Measurements from ENCODE around the gene HOXB9.

GRCh38 chr17:48593126-48593829 lies 32.9 kb downstream of the HOXB9 start, which contains the start of gene HOXB5:
- no peak for TF ChIP-seq POU6F1 (CRISPR knock-in tag; IDR thresholded peaks at IDR 0.05; ENCODE audit: borderline replicate concordance, low read depth)
- TF ChIP-seq TSHZ2 (CRISPR knock-in tag; IDR thresholded peaks at IDR 0.05): peak; percentile 99
- TF ChIP-seq PATZ1 (CRISPR knock-in tag; IDR thresholded peaks at IDR 0.05; ENCODE audit: borderline replicate concordance): no peak
- TF ChIP-seq ZFP30 (CRISPR knock-in tag; IDR thresholded peaks at IDR 0.05): no peak
- TF ChIP-seq PPARA (CRISPR knock-in tag; IDR thresholded peaks at IDR 0.05; ENCODE audit: borderline replicate concordance): no peak
- no peak for TF ChIP-seq ISL1 (CRISPR knock-in tag; IDR thresholded peaks at IDR 0.05)
- no peak for TF ChIP-seq CSRNP3 (CRISPR knock-in tag; IDR thresholded peaks at IDR 0.05)

Data from SK-N-SH treated with all-trans-retinoic acid at 6 μM for 48 hours (cell line).